Liver (tissue), 9 donors: ENCODE measurements around the gene DIP2C. TPM values are rescaled to one million over a fixed set of nuclear protein-coding genes. Genes with fewer than 3 reads are reported as not detected.

Experiments used
- DNase-seq: peaks from one replicate; pipeline ENCODE4 v3.0.0-alpha.2; 2017; ENCODE audit warnings: low spot score
- H3K27ac ChIP-seq, 2 donors: one replicate each; pipeline ENCODE4 v1.7.0; 2013; ENCODE audit warnings: inconsistent platforms in 2 of 2, low read length in 2 of 2, control low read depth in 1 of 2, low read depth in 1 of 2, mild to moderate bottlenecking in 1 of 2
- H3K27me3 ChIP-seq, 4 donors: one replicate each; pipeline versions ENCODE4 v1.6.1 to v1.7.0; 2013; ENCODE audit warnings: low read length in 3 of 4, inconsistent platforms in 1 of 4, mild to moderate bottlenecking in 1 of 4, moderate library complexity in 1 of 4; ENCODE audit not compliant: control insufficient read depth in 4 of 4, insufficient read depth in 4 of 4
- H3K36me3 ChIP-seq, 4 donors: one replicate each; pipeline versions ENCODE4 v1.6.1 to v1.7.0; 2013; ENCODE audit warnings: low read length in 3 of 4, mild to moderate bottlenecking in 3 of 4, low read depth in 1 of 4, moderate library complexity in 1 of 4; ENCODE audit not compliant: control insufficient read depth in 4 of 4, insufficient read depth in 3 of 4
- H3K4me1 ChIP-seq, 4 donors: one replicate each; pipeline versions ENCODE4 v1.6.1 to v1.7.0; 2013; ENCODE audit warnings: low read length in 3 of 4, mild to moderate bottlenecking in 3 of 4, moderate library complexity in 1 of 4; ENCODE audit not compliant: control insufficient read depth in 4 of 4, insufficient read depth in 4 of 4
- H3K4me3 ChIP-seq, 3 donors: one replicate each; pipeline versions ENCODE4 v1.6.1 to v1.7.0; 2013; ENCODE audit warnings: low read length in 3 of 3, control low read depth in 1 of 3, low read depth in 1 of 3, mild to moderate bottlenecking in 1 of 3
- H3K9ac ChIP-seq, 2 donors: one replicate each; pipeline ENCODE4 v1.7.0; 2013; ENCODE audit warnings: low read length in 2 of 2, mild to moderate bottlenecking in 2 of 2, moderate library complexity in 2 of 2, control low read depth in 1 of 2, low read depth in 1 of 2
- H3K9me3 ChIP-seq, 4 donors: one replicate each; pipeline versions ENCODE4 v1.6.1 to v1.7.0; 2013; ENCODE audit warnings: low read length in 3 of 4; ENCODE audit not compliant: control insufficient read depth in 4 of 4
- EGR1 ChIP-seq, 2 donors: IDR thresholded peaks; 2 replicates each; pipeline ENCODE4 v1.6.1; 2016 to 2018; ENCODE audit warnings: antibody characterized with exemption in 2 of 2, low read depth in 2 of 2
- FOXA1 ChIP-seq: IDR thresholded peaks from 2 replicates; pipeline ENCODE4 v1.6.1; 2016; ENCODE audit warnings: antibody characterized with exemption
- FOXA2 ChIP-seq: IDR thresholded peaks from 2 replicates; pipeline ENCODE4 v1.6.1; 2016; ENCODE audit warnings: antibody characterized with exemption
- GABPA ChIP-seq, 2 donors: IDR thresholded peaks in 1 of 2; conservative IDR thresholded peaks in 1 of 2; 2 replicates each; pipeline ENCODE4 v1.6.1; 2016; ENCODE audit warnings: antibody characterized with exemption in 2 of 2, mild to moderate bottlenecking in 1 of 2, moderate library complexity in 1 of 2
- HNF4A ChIP-seq, 2 donors: conservative IDR thresholded peaks; 2 replicates each; pipeline ENCODE4 v1.6.1; 2016; ENCODE audit warnings: antibody characterized with exemption in 2 of 2, mild to moderate bottlenecking in 2 of 2
- HNF4G ChIP-seq: IDR thresholded peaks from 2 replicates; pipeline ENCODE4 v1.6.1; 2016; ENCODE audit warnings: antibody characterized with exemption
- NR2F2 ChIP-seq: IDR thresholded peaks from 2 replicates; pipeline ENCODE4 v1.6.1; 2016; ENCODE audit warnings: antibody characterized with exemption
- RAD21 ChIP-seq, 2 donors: IDR thresholded peaks; 2 replicates each; pipeline ENCODE4 v1.6.1; 2016; ENCODE audit warnings: antibody characterized with exemption in 2 of 2, mild to moderate bottlenecking in 2 of 2
- RXRA ChIP-seq, 2 donors: IDR thresholded peaks; 2 replicates each; pipeline ENCODE4 v1.6.1; 2017 to 2018; ENCODE audit warnings: antibody characterized with exemption in 2 of 2, mild to moderate bottlenecking in 1 of 2
- SP1 ChIP-seq: IDR thresholded peaks from 2 replicates; pipeline ENCODE4 v1.6.1; 2018; ENCODE audit warnings: antibody characterized with exemption, mild to moderate bottlenecking
- TAF1 ChIP-seq: conservative IDR thresholded peaks from 2 replicates; pipeline ENCODE4 v1.6.1; 2016; ENCODE audit warnings: antibody characterized with exemption, mild to moderate bottlenecking
- YY1 ChIP-seq: IDR thresholded peaks from 2 replicates; pipeline ENCODE4 v1.6.1; 2016; ENCODE audit warnings: antibody characterized with exemption, mild to moderate bottlenecking
- WGBS: extraction: QIAGEN DNeasy Blood & Tissue Kit; methylation state at CpG from one replicate; pipeline ENCODE4 v1.1.7; 2013; 5-methylcytosine and 5-hydroxymethylcytosine counted together
- polyA plus RNA-seq, 2 donors: library from polyadenylated mRNA; stranded (reverse) in 1 of 2; unstranded in 1 of 2; fragments of 200-250 nt in 1 of 2; fragments of >200 nt in 1 of 2; fragmentation: Nextera tagmentation in 1 of 2; extraction: Ambion mirVana in 1 of 2; gene quantifications; one replicate each; pipeline versions ENCODE4 v1.2.1 to v1.2.3, GENCODE V29; 2013 to 2015
- total RNA-seq, 2 donors: library from RNA; depleted of rRNA; stranded (reverse); fragments of >200 nt; gene quantifications; one replicate each; pipeline ENCODE4 v1.2.3, GENCODE V29; 2014
- TF ChIP-seq, protein P1 (sequence below): IDR thresholded peaks from 2 replicates; pipeline ENCODE4 v1.6.1; 2016; ENCODE audit warnings: antibody characterized with exemption
- TF ChIP-seq, protein P2 (sequence below): IDR thresholded peaks from 2 replicates; pipeline ENCODE4 v1.6.1; 2016; ENCODE audit warnings: antibody characterized with exemption
- TF ChIP-seq, protein P3 (sequence below): IDR thresholded peaks from 2 replicates; pipeline ENCODE4 v1.6.1; 2016; ENCODE audit warnings: antibody characterized with exemption
- TF ChIP-seq, protein P4 (sequence below): IDR thresholded peaks from 2 replicates; pipeline ENCODE4 v1.6.1; 2016; ENCODE audit warnings: antibody characterized with exemption, mild to moderate bottlenecking
- TF ChIP-seq, protein P5 (sequence below): fragments of 150-350 bp; IDR thresholded peaks from 2 replicates; pipeline ENCODE4 v1.5.1; 2017; ENCODE audit warnings: improper control_type of control experiment, low read depth, low read length; ENCODE audit not compliant: missing input control
- donor health status: healthy.
- donor health status: healthy.
- donor health status: healthy.
- donor health status: healthy.
- donor health status: healthy.

DIP2C gene
- total and polyA plus RNA-seq, 4 donors = 4.2 to 12.2 (median 5.7) TPM

DNA sequence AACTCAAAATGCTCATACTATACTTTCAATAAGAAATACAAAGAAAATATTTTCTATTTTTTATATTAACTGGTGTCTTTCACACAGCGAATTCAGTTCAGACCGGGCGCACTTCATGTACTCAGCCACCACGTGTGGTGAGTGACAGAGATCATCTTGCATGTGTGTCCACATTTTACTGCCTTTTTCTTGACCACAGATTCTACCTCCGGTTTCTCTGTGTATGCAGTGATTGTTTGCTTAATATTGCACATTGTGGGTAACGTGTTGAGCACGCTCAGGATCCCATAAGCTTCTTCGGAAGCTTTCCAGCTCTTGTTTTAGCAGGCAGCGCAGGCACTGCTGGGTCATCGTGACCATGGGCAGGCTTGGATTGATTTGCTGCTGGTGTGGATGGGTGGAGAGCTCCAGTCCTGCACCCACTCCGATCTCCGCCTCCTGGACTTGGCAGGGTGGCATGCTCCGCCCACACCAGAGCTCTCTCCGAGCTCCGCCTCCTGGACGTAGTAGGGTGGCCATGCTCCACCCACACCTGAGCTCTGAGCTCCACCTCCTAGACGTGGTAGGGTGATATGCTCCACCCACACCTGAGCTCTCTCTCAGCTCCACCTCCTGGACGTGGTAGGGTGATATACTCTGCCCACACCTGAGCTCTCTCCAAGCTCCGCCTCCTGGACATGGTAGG lies 253.3 kb downstream of the DIP2C start:
- no peak overlapping the region for H3K9ac ChIP-seq
- no peaks in the 10 kb centered on the region for H3K27me3 ChIP-seq
- no peak for DNase-seq
- WGBS = 97% methylated on average over 19 of the region's 19 CpGs
- H3K4me1 ChIP-seq = peaks cover 0 to 1% (median under 1%) of the 10 kb centered on the region in 4 donors
- H3K4me3 ChIP-seq = no peak overlapping the region
- H3K9me3 ChIP-seq = no peaks in the 10 kb centered on the region
- peaks cover 0 to 5% (median 1%) of the 10 kb centered on the region in 4 donors for H3K36me3 ChIP-seq
- H3K27ac ChIP-seq = no peak overlapping the region
- TF ChIP-seq, protein P1, sequence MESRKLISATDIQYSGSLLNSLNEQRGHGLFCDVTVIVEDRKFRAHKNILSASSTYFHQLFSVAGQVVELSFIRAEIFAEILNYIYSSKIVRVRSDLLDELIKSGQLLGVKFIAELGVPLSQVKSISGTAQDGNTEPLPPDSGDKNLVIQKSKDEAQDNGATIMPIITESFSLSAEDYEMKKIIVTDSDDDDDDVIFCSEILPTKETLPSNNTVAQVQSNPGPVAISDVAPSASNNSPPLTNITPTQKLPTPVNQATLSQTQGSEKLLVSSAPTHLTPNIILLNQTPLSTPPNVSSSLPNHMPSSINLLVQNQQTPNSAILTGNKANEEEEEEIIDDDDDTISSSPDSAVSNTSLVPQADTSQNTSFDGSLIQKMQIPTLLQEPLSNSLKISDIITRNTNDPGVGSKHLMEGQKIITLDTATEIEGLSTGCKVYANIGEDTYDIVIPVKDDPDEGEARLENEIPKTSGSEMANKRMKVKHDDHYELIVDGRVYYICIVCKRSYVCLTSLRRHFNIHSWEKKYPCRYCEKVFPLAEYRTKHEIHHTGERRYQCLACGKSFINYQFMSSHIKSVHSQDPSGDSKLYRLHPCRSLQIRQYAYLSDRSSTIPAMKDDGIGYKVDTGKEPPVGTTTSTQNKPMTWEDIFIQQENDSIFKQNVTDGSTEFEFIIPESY = no peak
- TF ChIP-seq, protein P2, sequence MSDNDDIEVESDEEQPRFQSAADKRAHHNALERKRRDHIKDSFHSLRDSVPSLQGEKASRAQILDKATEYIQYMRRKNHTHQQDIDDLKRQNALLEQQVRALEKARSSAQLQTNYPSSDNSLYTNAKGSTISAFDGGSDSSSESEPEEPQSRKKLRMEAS = no peak
- TF ChIP-seq, protein P3, sequence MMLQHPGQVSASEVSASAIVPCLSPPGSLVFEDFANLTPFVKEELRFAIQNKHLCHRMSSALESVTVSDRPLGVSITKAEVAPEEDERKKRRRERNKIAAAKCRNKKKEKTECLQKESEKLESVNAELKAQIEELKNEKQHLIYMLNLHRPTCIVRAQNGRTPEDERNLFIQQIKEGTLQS = no peak
- TF ChIP-seq FOXA1 (no peak), SP1 (no peak), RAD21 (IDR thresholded peaks at IDR 0.05) (no peak), HNF4G (no peak), HNF4A (conservative IDR thresholded peaks at IDR 0.05) (no peak), TAF1 (no peak), NR2F2 (no peak), GABPA (IDR thresholded peaks at IDR 0.05 in 1 of 2, conservative IDR thresholded peaks at IDR 0.05 in 1 of 2) (no peak), EGR1 (IDR thresholded peaks at IDR 0.05; ENCODE audit: low read depth in 2 of 2) (no peak), FOXA2 (no peak), RXRA (IDR thresholded peaks at IDR 0.05) (no peak)
- TF ChIP-seq, protein P4, sequence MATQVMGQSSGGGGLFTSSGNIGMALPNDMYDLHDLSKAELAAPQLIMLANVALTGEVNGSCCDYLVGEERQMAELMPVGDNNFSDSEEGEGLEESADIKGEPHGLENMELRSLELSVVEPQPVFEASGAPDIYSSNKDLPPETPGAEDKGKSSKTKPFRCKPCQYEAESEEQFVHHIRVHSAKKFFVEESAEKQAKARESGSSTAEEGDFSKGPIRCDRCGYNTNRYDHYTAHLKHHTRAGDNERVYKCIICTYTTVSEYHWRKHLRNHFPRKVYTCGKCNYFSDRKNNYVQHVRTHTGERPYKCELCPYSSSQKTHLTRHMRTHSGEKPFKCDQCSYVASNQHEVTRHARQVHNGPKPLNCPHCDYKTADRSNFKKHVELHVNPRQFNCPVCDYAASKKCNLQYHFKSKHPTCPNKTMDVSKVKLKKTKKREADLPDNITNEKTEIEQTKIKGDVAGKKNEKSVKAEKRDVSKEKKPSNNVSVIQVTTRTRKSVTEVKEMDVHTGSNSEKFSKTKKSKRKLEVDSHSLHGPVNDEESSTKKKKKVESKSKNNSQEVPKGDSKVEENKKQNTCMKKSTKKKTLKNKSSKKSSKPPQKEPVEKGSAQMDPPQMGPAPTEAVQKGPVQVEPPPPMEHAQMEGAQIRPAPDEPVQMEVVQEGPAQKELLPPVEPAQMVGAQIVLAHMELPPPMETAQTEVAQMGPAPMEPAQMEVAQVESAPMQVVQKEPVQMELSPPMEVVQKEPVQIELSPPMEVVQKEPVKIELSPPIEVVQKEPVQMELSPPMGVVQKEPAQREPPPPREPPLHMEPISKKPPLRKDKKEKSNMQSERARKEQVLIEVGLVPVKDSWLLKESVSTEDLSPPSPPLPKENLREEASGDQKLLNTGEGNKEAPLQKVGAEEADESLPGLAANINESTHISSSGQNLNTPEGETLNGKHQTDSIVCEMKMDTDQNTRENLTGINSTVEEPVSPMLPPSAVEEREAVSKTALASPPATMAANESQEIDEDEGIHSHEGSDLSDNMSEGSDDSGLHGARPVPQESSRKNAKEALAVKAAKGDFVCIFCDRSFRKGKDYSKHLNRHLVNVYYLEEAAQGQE = no peak

DNA sequence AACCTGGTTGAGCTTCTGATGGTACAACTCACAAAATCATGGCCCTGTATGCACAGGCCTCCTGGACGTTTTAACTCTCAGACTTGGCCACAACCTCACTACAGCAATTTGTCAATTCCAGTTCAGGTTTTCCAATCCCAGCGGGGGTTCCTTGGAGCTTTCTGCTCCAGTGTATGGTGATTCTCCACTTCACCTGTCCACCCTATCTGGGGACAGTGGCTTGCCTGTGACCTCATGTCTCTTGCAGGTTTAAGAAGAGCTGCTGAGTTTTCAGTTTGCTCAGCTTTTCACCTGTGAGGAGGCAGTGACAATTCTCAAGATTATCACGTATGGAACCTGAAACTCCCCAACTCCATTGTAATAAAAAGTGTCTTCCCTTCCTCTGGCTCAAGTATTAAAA lies 254.1 kb downstream of the DIP2C start:
- H3K4me3 ChIP-seq = no peak overlapping the region
- no peaks in the 10 kb centered on the region for H3K9me3 ChIP-seq
- H3K4me1 ChIP-seq = no peaks in the 10 kb centered on the region
- WGBS = 89% methylated on average over 3 of the region's 3 CpGs
- no peak for DNase-seq
- H3K27me3 ChIP-seq = no peaks in the 10 kb centered on the region
- H3K27ac ChIP-seq = no peak overlapping the region
- peaks cover 0 to 5% (median 1%) of the 10 kb centered on the region in 4 donors for H3K36me3 ChIP-seq
- no peak overlapping the region for H3K9ac ChIP-seq
- TF ChIP-seq, protein P5, sequence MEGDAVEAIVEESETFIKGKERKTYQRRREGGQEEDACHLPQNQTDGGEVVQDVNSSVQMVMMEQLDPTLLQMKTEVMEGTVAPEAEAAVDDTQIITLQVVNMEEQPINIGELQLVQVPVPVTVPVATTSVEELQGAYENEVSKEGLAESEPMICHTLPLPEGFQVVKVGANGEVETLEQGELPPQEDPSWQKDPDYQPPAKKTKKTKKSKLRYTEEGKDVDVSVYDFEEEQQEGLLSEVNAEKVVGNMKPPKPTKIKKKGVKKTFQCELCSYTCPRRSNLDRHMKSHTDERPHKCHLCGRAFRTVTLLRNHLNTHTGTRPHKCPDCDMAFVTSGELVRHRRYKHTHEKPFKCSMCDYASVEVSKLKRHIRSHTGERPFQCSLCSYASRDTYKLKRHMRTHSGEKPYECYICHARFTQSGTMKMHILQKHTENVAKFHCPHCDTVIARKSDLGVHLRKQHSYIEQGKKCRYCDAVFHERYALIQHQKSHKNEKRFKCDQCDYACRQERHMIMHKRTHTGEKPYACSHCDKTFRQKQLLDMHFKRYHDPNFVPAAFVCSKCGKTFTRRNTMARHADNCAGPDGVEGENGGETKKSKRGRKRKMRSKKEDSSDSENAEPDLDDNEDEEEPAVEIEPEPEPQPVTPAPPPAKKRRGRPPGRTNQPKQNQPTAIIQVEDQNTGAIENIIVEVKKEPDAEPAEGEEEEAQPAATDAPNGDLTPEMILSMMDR = no peak
- TF ChIP-seq RAD21 (IDR thresholded peaks at IDR 0.05) = no peak
- no peak for TF ChIP-seq RXRA (IDR thresholded peaks at IDR 0.05)
- TF ChIP-seq, protein P1 = no peak
- TF ChIP-seq SP1 = no peak
- no peak for TF ChIP-seq TAF1
- no peak for TF ChIP-seq NR2F2
- TF ChIP-seq EGR1 (IDR thresholded peaks at IDR 0.05; ENCODE audit: low read depth in 2 of 2) = no peak
- TF ChIP-seq HNF4G = no peak
- TF ChIP-seq, protein P3 = no peak
- no peak for TF ChIP-seq YY1
- TF ChIP-seq HNF4A (conservative IDR thresholded peaks at IDR 0.05) = no peak
